ENCODE results near the gene USP40.

The USP40 gene

GRCh38 chr2:233456111-233456510 lies 110.5 kb downstream of the USP40 start:
- no peak overlapping the region for H3K4me3 ChIP-seq (ENCODE audit: low read depth, low read length)
- TF ChIP-seq CTCF (IDR thresholded peaks at IDR 0.05; ENCODE audit: insufficient read depth, low read depth, low read length, missing control alignments) = no peak
- no peak for DNase-seq (ENCODE audit: low read depth)

GRCh38 chr2:233455491-233455890 lies 111.1 kb downstream of the USP40 start:
- DNase-seq (ENCODE audit: low read depth) = no peak
- no peak overlapping the region for H3K4me3 ChIP-seq (ENCODE audit: low read depth, low read length)
- TF ChIP-seq CTCF (IDR thresholded peaks at IDR 0.05; ENCODE audit: insufficient read depth, low read depth, low read length, missing control alignments) = no peak

GRCh38 chr2:233455006-233455405 lies 111.6 kb downstream of the USP40 start:
- DNase-seq (ENCODE audit: low read depth) = no peak
- no peak overlapping the region for H3K4me3 ChIP-seq (ENCODE audit: low read depth, low read length)
- no peak for TF ChIP-seq CTCF (IDR thresholded peaks at IDR 0.05; ENCODE audit: insufficient read depth, low read depth, low read length, missing control alignments)

GRCh38 chr2:233453916-233454315 lies 112.7 kb downstream of the USP40 start:
- no peak for TF ChIP-seq CTCF (IDR thresholded peaks at IDR 0.05; ENCODE audit: insufficient read depth, low read depth, low read length, missing control alignments)
- DNase-seq (ENCODE audit: low read depth) = no peak
- H3K4me3 ChIP-seq (ENCODE audit: low read depth, low read length) = no peak overlapping the region

GRCh38 chr2:233453111-233453915 lies 113.3 kb downstream of the USP40 start:
- no peak for DNase-seq (ENCODE audit: low read depth)
- no peak for TF ChIP-seq CTCF (IDR thresholded peaks at IDR 0.05; ENCODE audit: insufficient read depth, low read depth, low read length, missing control alignments)
- no peak overlapping the region for H3K4me3 ChIP-seq (ENCODE audit: low read depth, low read length)

- DNase-seq (ENCODE audit: low read depth) = no peak
- no peak overlapping the region for H3K4me3 ChIP-seq (ENCODE audit: low read depth, low read length)
- no peak for TF ChIP-seq CTCF (IDR thresholded peaks at IDR 0.05; ENCODE audit: insufficient read depth, low read depth, low read length, missing control alignments)
Measured at GRCh38 chr2:233451950-233452349, 114.6 kb downstream of the USP40 start.
